K562 (cell line): ENCODE results near the gene RASGEF1C. TPM values are rescaled to one million over a fixed set of nuclear protein-coding genes. Genes with fewer than 3 reads are reported as not detected.
A peak's percentile ranks its signal among the peaks of the same experiment; 100 is the strongest.

Experiments used
- ATAC-seq: fragments of 200-7000 bp; cut with Tn5 transposase; 3 replicates; pipeline ENCODE4 v1.9.1; 2020; ENCODE audit warnings: moderate library complexity
- BruUV-seq: library from RNA; stranded (reverse); fragments of 400-500 nt; replicated peaks from 2 replicates; lab custom pipeline; 2021; lab: Mats Ljungman, UMichigan
- CTCF ChIA-PET: fragments of 300-600 bp; formaldehyde crosslinking; extraction: SDS; loops from one replicate; lab custom pipeline; 2021; ENCODE audit warnings: low intra/inter-chr PET ratio; lab: Yijun Ruan, JAX
- POLR2A ChIA-PET: fragments of 300-600, 350-650 bp; sonication (Branson Sonifier 250); formaldehyde crosslinking; extraction: SDS; loops from one replicate; lab custom pipeline; 2021; ENCODE audit warnings: antibody characterized with exemption, inconsistent platforms; lab: Yijun Ruan, JAX
- DNase-seq, 4 experiments: peaks; one replicate each; pipeline versions ENCODE4 v3.0.0 to v3.0.0-alpha.2; 2011 to 2018; ENCODE audit warnings: low spot score in 3 of 4, mixed read lengths in 3 of 4; ENCODE audit errors: extremely low read depth in 1 of 4
- FAIRE-seq: peaks from 2 replicates; lab custom pipeline; 2011; peaks lifted over from hg19 to GRCh38; lab: Jason Lieb, UNC
- H2AFZ ChIP-seq: 2 replicates; pipeline ENCODE4 v1.6.0; 2011; ENCODE audit warnings: low read depth, low read length, control low read depth, inconsistent platforms
- H3K27ac ChIP-seq: fragments of 200-600 bp; 3 replicates; pipeline ENCODE4 v1.8.0; 2011; ENCODE audit warnings: low read depth, mild to moderate bottlenecking, control low read depth, inconsistent platforms, low read length, moderate library complexity, mixed read lengths; ENCODE audit errors: extremely low read depth
- H3K27me3 ChIP-seq, 2 experiments: fragments of 300-600 bp in 1 of 2; 2 replicates in 1 of 2; 3 replicates in 1 of 2; pipeline versions ENCODE4 v1.6.0 to v1.8.0; 2011; ENCODE audit warnings: inconsistent platforms in 2 of 2, low read length in 2 of 2, mild to moderate bottlenecking in 1 of 2, mixed read lengths in 1 of 2, moderate library complexity in 1 of 2; ENCODE audit not compliant: control insufficient read depth in 2 of 2, insufficient read depth in 2 of 2
- H3K36me3 ChIP-seq: fragments of 300-600 bp; 3 replicates; pipeline ENCODE4 v1.8.0; 2011; ENCODE audit warnings: mild to moderate bottlenecking, low read length, inconsistent platforms; ENCODE audit not compliant: control insufficient read depth, insufficient read depth
- H3K4me1 ChIP-seq, 2 experiments: fragments of 200-600 bp in 1 of 2; replicated peaks in 1 of 2; 2 replicates in 1 of 2; 3 replicates in 1 of 2; pipeline versions ENCODE4 v1.5.1 to v1.8.0; 2011; ENCODE audit warnings: inconsistent platforms in 2 of 2, low read length in 2 of 2, mild to moderate bottlenecking in 1 of 2, mixed read lengths in 1 of 2, moderate library complexity in 1 of 2; ENCODE audit not compliant: control insufficient read depth in 2 of 2, insufficient read depth in 2 of 2
- H3K4me2 ChIP-seq: 2 replicates; pipeline ENCODE4 v1.6.1; 2011; ENCODE audit warnings: low read length, control low read depth, inconsistent platforms, mixed read lengths; ENCODE audit not compliant: insufficient read depth
- H3K4me3 ChIP-seq: fragments of 200-600 bp; sonication (generic), shearing (Covaris generic); 2 replicates; pipeline ENCODE4 v1.5.1; 2016; ENCODE audit warnings: control low read depth, inconsistent platforms
- H3K79me2 ChIP-seq: fragments of 200-600 bp; 3 replicates; pipeline ENCODE4 v1.8.0; 2011; ENCODE audit warnings: low read length, inconsistent platforms; ENCODE audit not compliant: control insufficient read depth, insufficient read depth
- H3K9ac ChIP-seq, 2 experiments: 2 replicates each; pipeline versions ENCODE4 v1.6.0 to v1.6.1; 2011; ENCODE audit warnings: low read depth in 2 of 2, low read length in 2 of 2, control low read depth in 1 of 2, inconsistent platforms in 1 of 2, mild to moderate bottlenecking in 1 of 2, mixed read lengths in 1 of 2; ENCODE audit not compliant: insufficient read depth in 1 of 2
- H3K9me1 ChIP-seq: one replicate; pipeline ENCODE4 v1.6.0; 2011; ENCODE audit warnings: inconsistent platforms, mild to moderate bottlenecking, low read length, moderate library complexity; ENCODE audit not compliant: control insufficient read depth, insufficient read depth
- H3K9me3 ChIP-seq: replicated peaks from 2 replicates; pipeline ENCODE4 v1.5.1; 2011; ENCODE audit warnings: low read depth, low read length, inconsistent platforms; ENCODE audit not compliant: control insufficient read depth, insufficient read depth
- H4K20me1 ChIP-seq: replicated peaks from 2 replicates; pipeline ENCODE4 v1.6.1; 2011; ENCODE audit warnings: low read length, inconsistent platforms, mixed read lengths; ENCODE audit not compliant: control insufficient read depth, insufficient read depth
- EGR1 ChIP-seq: fragments of 450-650 bp; conservative IDR thresholded peaks from 2 replicates; pipeline ENCODE4 v1.6.1; 2017; ENCODE audit warnings: mild to moderate bottlenecking
- KLF16 ChIP-seq: IDR thresholded peaks from 2 replicates; pipeline ENCODE4 v1.6.1; 2016; ENCODE audit warnings: antibody characterized with exemption
- SAFB2 ChIP-seq: fragments of 200-400 bp; formaldehyde crosslinking; IDR thresholded peaks from 2 replicates; pipeline ENCODE4 v1.6.1; 2018; ENCODE audit warnings: borderline replicate concordance, low read length, low read depth, moderate library complexity; ENCODE audit not compliant: severe bottlenecking
- SMARCC2 ChIP-seq: fragments of 450-650 bp; IDR thresholded peaks from 2 replicates; pipeline ENCODE4 v1.6.1; 2017; ENCODE audit warnings: antibody characterized with exemption, moderate library complexity, mild to moderate bottlenecking, low read depth
- ZNF263 ChIP-seq: sonication (generic); formaldehyde crosslinking; IDR thresholded peaks from 2 replicates; pipeline ENCODE4 v1.8.0; 2022; ENCODE audit warnings: mild to moderate bottlenecking, missing genetic modification reagents, borderline replicate concordance
- ZNF354B ChIP-seq: fragments of 250-450 bp; sonication (Bioruptor Pico); IDR thresholded peaks from 2 replicates; pipeline ENCODE4 v1.4.0; 2020
- WGBS: fragments of 100-300 bp; shearing (Covaris generic); methylation state at CpG from one replicate; pipeline ENCODE4 v1.1.6; 2016; ENCODE audit warnings: low coverage, mixed read lengths; ENCODE audit not compliant: insufficient coverage; ENCODE audit errors: missing lambda C conversion rate; 5-methylcytosine and 5-hydroxymethylcytosine counted together
- in situ Hi-C: fragments of 300-500 bp; cut with MboI; formaldehyde crosslinking; loops from 4 replicates; pipeline ENCODE4 v1.15.0; 2018; ENCODE audit warnings: inconsistent platforms, mixed read lengths
- intact Hi-C: fragments of 100-400 bp; cut with micrococcal nuclease; formaldehyde crosslinking; loops from 2 replicates; pipeline ENCODE4 v1.14.2; 2022
- polyA plus RNA-seq, 8 experiments: library from polyadenylated mRNA; depleted of rRNA in 4 of 8; stranded (reverse) in 5 of 8; unstranded in 3 of 8; fragments of >200 nt; fragmentation: Nextera tagmentation in 2 of 8; fragmentation: Illumina TruSeq in 1 of 8; extraction: Ambion mirVana in 2 of 8; extraction: Trizol in 1 of 8; gene quantifications; 2 replicates each; pipeline versions ENCODE4 v1.2.1 to v1.2.3, GENCODE V29; 2011 to 2014; ENCODE audit warnings: inconsistent platforms in 1 of 8, missing spikeins in 1 of 8
- total RNA-seq, 7 experiments: library from RNA; depleted of rRNA in 6 of 7; stranded (reverse); fragments of >200 nt in 6 of 7; fragmentation: Illumina TruSeq in 2 of 7; extraction: Trizol in 2 of 7; gene quantifications; 2 replicates each; pipeline versions ENCODE4 v1.2.1 to v1.2.3, GENCODE V29; 2011 to 2021; ENCODE audit warnings: low replicate concordance in 1 of 7

RASGEF1C gene
- total and polyA plus RNA-seq, 9 of the 15 experiments (the other 6 are each of a cell fraction or from before 2014, with no cell fraction given): 0.04 to 1.1 (median 0.21) TPM; not detected in 4

GRCh38 chr5:180135128-180135955, 73.7 kb downstream of the RASGEF1C start:
- TF ChIP-seq SAFB2: no peak
- no peak for TF ChIP-seq KLF16
- TF ChIP-seq ZNF354B (CRISPR knock-in tag): no peak
- TF ChIP-seq EGR1: peak; percentile 30; the same call in 1 of the 2 replicates
- TF ChIP-seq SMARCC2: no peak
- TF ChIP-seq ZNF263: peak; percentile 89
- intact Hi-C loops (no loop called here), in situ Hi-C loops (no loop called here)
- WGBS: 3% methylated on average over 13 of the region's 13 CpGs
- no peak overlapping the region for H3K4me2 ChIP-seq
- H3K4me1 ChIP-seq: peaks cover 0 to 27% of the 10 kb centered on the region in 2 experiments; a peak in 2 of 5 replicates
- H3K9ac ChIP-seq: no peak overlapping the region
- H3K4me3 ChIP-seq: no peak overlapping the region
- peaks cover 2% of the 10 kb centered on the region; the same call in 1 of the 2 replicates for H3K9me3 ChIP-seq
- H3K27ac ChIP-seq: no peak overlapping the region
- ChIA-PET POLR2A (no interaction called here), CTCF (interaction anchor here (0.6 kb wide), 1 partner anchor 127 kb away, joined by 4 read pairs; no protein-coding TSS in a partner anchor)
- no peaks in the 10 kb centered on the region for H4K20me1 ChIP-seq
- no peaks in the 10 kb centered on the region for H3K79me2 ChIP-seq
- H2AFZ ChIP-seq: no peak overlapping the region
- no peaks in the 10 kb centered on the region for H3K36me3 ChIP-seq
- H3K27me3 ChIP-seq: peaks cover 18 to 57% of the 10 kb centered on the region in 2 experiments; a peak in 4 of 5 replicates
- no TSS peak for BruUV-seq
- FAIRE-seq (no peak), DNase-seq (no peak), ATAC-seq (no peak)
- no peaks in the 10 kb centered on the region for H3K9me1 ChIP-seq
